ENCODE results near the gene GNAS-AS1. TPM values are rescaled to one million over a fixed set of nuclear protein-coding genes. Genes with fewer than 3 reads are reported as not detected.

Gene GNAS-AS1
- total and polyA plus RNA-seq, 2 donors, result 0.32 to 0.76 TPM

- peak in 6 of 9 donors; percentile 63 to 89 (median 76) for DNase-seq (ENCODE audit: low read depth in 6 of 9, low spot score in 9 of 9)
- peak overlapping the region; percentile 14 to 98 for H3K27ac ChIP-seq (ENCODE audit: low read depth in 1 of 2, low read length in 1 of 2)
- WGBS, result 52% methylated on average over 101 of the region's 101 CpGs
Observed at GRCh38 chr20:58888521-58889333, 38.0 kb upstream of the GNAS-AS1 start.

GRCh38 chr20:58888103-58888502, 37.4 kb upstream of the GNAS-AS1 start:
- DNase-seq (ENCODE audit: low read depth in 6 of 9, low spot score in 9 of 9), result no peak
- Histone ChIP-seq H3K4me1 (ENCODE audit: control insufficient read depth in 2 of 2, insufficient read depth in 2 of 2, low read length in 2 of 2) (peaks cover 0 to 5% of the 10 kb centered on the region in 2 donors), H3K27me3 (ENCODE audit: control insufficient read depth in 2 of 2, insufficient read depth in 1 of 2, low read length in 1 of 2) (no peaks in the 10 kb centered on the region), H3K9me3 (ENCODE audit: control insufficient read depth in 2 of 2, insufficient read depth in 1 of 2, low read length in 1 of 2) (peaks cover 0 to 5% of the 10 kb centered on the region in 2 donors), H3K36me3 (ENCODE audit: control insufficient read depth in 2 of 2, insufficient read depth in 2 of 2, low read length in 1 of 2) (no peaks in the 10 kb centered on the region), H3K27ac (ENCODE audit: low read depth in 1 of 2, low read length in 1 of 2) (peak overlapping the region in 1 of 2 donors; percentile 14), H3K4me3 (ENCODE audit: low read length in 2 of 2) (peak overlapping the region; percentile 67 to 98)
- WGBS, result 65% methylated on average over 12 of the region's 12 CpGs

More at GRCh38 chr20:58888521-58889333, 38.0 kb upstream of the GNAS-AS1 start:
- H3K27me3 ChIP-seq (ENCODE audit: control insufficient read depth in 2 of 2, insufficient read depth in 1 of 2, low read length in 1 of 2), result no peaks in the 10 kb centered on the region
- H3K4me1 ChIP-seq (ENCODE audit: control insufficient read depth in 2 of 2, insufficient read depth in 2 of 2, low read length in 2 of 2), result peaks cover 1 to 6% of the 10 kb centered on the region in 2 donors
- H3K9me3 ChIP-seq (ENCODE audit: control insufficient read depth in 2 of 2, insufficient read depth in 1 of 2, low read length in 1 of 2), result peaks cover 0 to 5% of the 10 kb centered on the region in 2 donors
- H3K4me3 ChIP-seq (ENCODE audit: low read length in 2 of 2), result peak overlapping the region; percentile 67 to 98
- no peaks in the 10 kb centered on the region for H3K36me3 ChIP-seq (ENCODE audit: control insufficient read depth in 2 of 2, insufficient read depth in 2 of 2, low read length in 1 of 2)

GRCh38 chr20:58886546-58886945, 35.8 kb upstream of the GNAS-AS1 start:
- Histone ChIP-seq H3K36me3 (ENCODE audit: control insufficient read depth in 2 of 2, insufficient read depth in 2 of 2, low read length in 1 of 2) (no peaks in the 10 kb centered on the region), H3K27ac (ENCODE audit: low read depth in 1 of 2, low read length in 1 of 2) (no peak overlapping the region), H3K9me3 (ENCODE audit: control insufficient read depth in 2 of 2, insufficient read depth in 1 of 2, low read length in 1 of 2) (peaks cover 0 to 5% of the 10 kb centered on the region in 2 donors), H3K4me3 (ENCODE audit: low read length in 2 of 2) (no peak overlapping the region), H3K4me1 (ENCODE audit: control insufficient read depth in 2 of 2, insufficient read depth in 2 of 2, low read length in 2 of 2) (peaks cover 0 to 5% of the 10 kb centered on the region in 2 donors), H3K27me3 (ENCODE audit: control insufficient read depth in 2 of 2, insufficient read depth in 1 of 2, low read length in 1 of 2) (no peaks in the 10 kb centered on the region)
- no peak for DNase-seq (ENCODE audit: low read depth in 6 of 9, low spot score in 9 of 9)

- DNase-seq (ENCODE audit: low read depth in 6 of 9, low spot score in 9 of 9), result no peak
- Histone ChIP-seq H3K27me3 (ENCODE audit: control insufficient read depth in 2 of 2, insufficient read depth in 1 of 2, low read length in 1 of 2) (no peaks in the 10 kb centered on the region), H3K36me3 (ENCODE audit: control insufficient read depth in 2 of 2, insufficient read depth in 2 of 2, low read length in 1 of 2) (no peaks in the 10 kb centered on the region), H3K27ac (ENCODE audit: low read depth in 1 of 2, low read length in 1 of 2) (no peak overlapping the region), H3K4me3 (ENCODE audit: low read length in 2 of 2) (no peak overlapping the region), H3K4me1 (ENCODE audit: control insufficient read depth in 2 of 2, insufficient read depth in 2 of 2, low read length in 2 of 2) (peaks cover 0 to 4% of the 10 kb centered on the region in 2 donors), H3K9me3 (ENCODE audit: control insufficient read depth in 2 of 2, insufficient read depth in 1 of 2, low read length in 1 of 2) (peaks cover 0 to 5% of the 10 kb centered on the region in 2 donors)
- 59% methylated on average over 3 of the region's 3 CpGs for WGBS
Observed at GRCh38 chr20:58884966-58885365, 34.3 kb upstream of the GNAS-AS1 start.

GRCh38 chr20:58883241-58883691, 32.6 kb upstream of the GNAS-AS1 start:
- Histone ChIP-seq H3K27ac (ENCODE audit: low read depth in 1 of 2, low read length in 1 of 2) (no peak overlapping the region), H3K4me3 (ENCODE audit: low read length in 2 of 2) (no peak overlapping the region), H3K36me3 (ENCODE audit: control insufficient read depth in 2 of 2, insufficient read depth in 2 of 2, low read length in 1 of 2) (no peaks in the 10 kb centered on the region), H3K27me3 (ENCODE audit: control insufficient read depth in 2 of 2, insufficient read depth in 1 of 2, low read length in 1 of 2) (no peaks in the 10 kb centered on the region), H3K4me1 (ENCODE audit: control insufficient read depth in 2 of 2, insufficient read depth in 2 of 2, low read length in 2 of 2) (peaks cover 0 to 3% of the 10 kb centered on the region in 2 donors), H3K9me3 (ENCODE audit: control insufficient read depth in 2 of 2, insufficient read depth in 1 of 2, low read length in 1 of 2) (peaks cover 0 to 2% of the 10 kb centered on the region in 2 donors)
- 94% methylated on average over 9 of the region's 9 CpGs for WGBS
- no peak for DNase-seq (ENCODE audit: low read depth in 6 of 9, low spot score in 9 of 9)

DNA sequence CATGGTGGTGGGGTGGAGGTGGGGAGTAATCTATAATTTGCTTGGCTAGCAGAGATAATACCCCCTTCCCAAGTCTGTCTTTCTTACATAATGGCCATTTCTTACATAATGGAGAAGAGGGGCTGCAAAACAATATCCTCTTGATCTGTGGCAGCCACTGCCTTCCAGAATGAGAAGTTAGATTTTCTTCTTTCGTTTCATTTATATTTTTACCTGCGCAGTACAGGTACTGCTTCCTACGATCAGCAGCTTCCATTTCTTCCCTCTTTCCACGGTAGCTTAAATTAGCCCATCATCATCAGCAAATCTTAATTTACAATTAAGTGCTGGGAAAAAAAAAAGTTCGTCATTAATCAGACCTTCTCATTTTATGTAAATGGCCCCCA, 32.0 kb upstream of the GNAS-AS1 start:
- H3K27ac ChIP-seq (ENCODE audit: low read depth in 1 of 2, low read length in 1 of 2), result no peak overlapping the region
- WGBS, result 96% methylated on average over 5 of the region's 5 CpGs
- H3K4me3 ChIP-seq (ENCODE audit: low read length in 2 of 2), result no peak overlapping the region
- peaks cover 0 to 9% of the 10 kb centered on the region in 2 donors for H3K4me1 ChIP-seq (ENCODE audit: control insufficient read depth in 2 of 2, insufficient read depth in 2 of 2, low read length in 2 of 2)
- no peaks in the 10 kb centered on the region for H3K36me3 ChIP-seq (ENCODE audit: control insufficient read depth in 2 of 2, insufficient read depth in 2 of 2, low read length in 1 of 2)
- H3K9me3 ChIP-seq (ENCODE audit: control insufficient read depth in 2 of 2, insufficient read depth in 1 of 2, low read length in 1 of 2), result no peaks in the 10 kb centered on the region
- DNase-seq (ENCODE audit: low read depth in 6 of 9, low spot score in 9 of 9), result no peak
- no peaks in the 10 kb centered on the region for H3K27me3 ChIP-seq (ENCODE audit: control insufficient read depth in 2 of 2, insufficient read depth in 1 of 2, low read length in 1 of 2)

DNA sequence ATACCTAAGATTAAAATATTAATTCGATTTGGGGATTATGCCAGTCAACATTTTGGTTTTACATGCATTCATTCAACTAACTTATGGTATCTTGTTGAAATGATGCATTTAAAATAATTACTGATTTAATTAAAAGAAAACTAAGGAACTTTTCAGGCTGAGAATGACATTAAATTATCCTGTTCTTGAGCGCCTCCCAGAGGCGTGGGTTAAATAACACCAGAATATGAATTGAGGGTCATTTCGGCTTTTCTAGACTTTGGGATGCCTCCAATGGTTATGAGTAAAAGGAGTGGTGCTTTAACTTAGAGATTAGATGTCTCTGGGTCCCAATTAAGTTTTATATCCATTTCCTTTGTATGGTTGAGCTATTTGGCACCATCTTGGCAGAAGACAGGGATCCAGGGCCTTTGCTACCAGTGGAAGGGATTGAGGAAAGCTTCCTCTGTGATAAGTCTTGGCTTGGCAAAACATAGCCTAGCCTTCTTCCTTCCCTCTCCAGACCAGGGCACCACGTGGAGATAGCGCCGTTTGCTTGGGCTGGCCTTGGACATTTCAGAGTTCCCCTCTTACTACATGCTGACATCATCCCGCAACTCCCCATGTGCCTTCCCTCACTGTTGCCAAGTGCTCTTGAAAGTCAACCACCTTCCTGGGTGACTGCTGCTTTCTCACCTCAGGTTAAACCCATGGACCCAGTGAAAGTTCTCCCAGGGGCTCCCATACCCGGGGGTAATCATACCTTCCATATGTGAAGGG, 30.5 kb upstream of the GNAS-AS1 start:
- no peaks in the 10 kb centered on the region for H3K9me3 ChIP-seq (ENCODE audit: control insufficient read depth in 2 of 2, insufficient read depth in 1 of 2, low read length in 1 of 2)
- H3K4me1 ChIP-seq (ENCODE audit: control insufficient read depth in 2 of 2, insufficient read depth in 2 of 2, low read length in 2 of 2), result peaks cover 0 to 19% of the 10 kb centered on the region in 2 donors
- H3K4me3 ChIP-seq (ENCODE audit: low read length in 2 of 2), result no peak overlapping the region
- WGBS, result 95% methylated on average over 9 of the region's 9 CpGs
- no peaks in the 10 kb centered on the region for H3K36me3 ChIP-seq (ENCODE audit: control insufficient read depth in 2 of 2, insufficient read depth in 2 of 2, low read length in 1 of 2)
- H3K27me3 ChIP-seq (ENCODE audit: control insufficient read depth in 2 of 2, insufficient read depth in 1 of 2, low read length in 1 of 2), result no peaks in the 10 kb centered on the region
- H3K27ac ChIP-seq (ENCODE audit: low read depth in 1 of 2, low read length in 1 of 2), result no peak overlapping the region
- DNase-seq (ENCODE audit: low read depth in 6 of 9, low spot score in 9 of 9), result no peak

DNA sequence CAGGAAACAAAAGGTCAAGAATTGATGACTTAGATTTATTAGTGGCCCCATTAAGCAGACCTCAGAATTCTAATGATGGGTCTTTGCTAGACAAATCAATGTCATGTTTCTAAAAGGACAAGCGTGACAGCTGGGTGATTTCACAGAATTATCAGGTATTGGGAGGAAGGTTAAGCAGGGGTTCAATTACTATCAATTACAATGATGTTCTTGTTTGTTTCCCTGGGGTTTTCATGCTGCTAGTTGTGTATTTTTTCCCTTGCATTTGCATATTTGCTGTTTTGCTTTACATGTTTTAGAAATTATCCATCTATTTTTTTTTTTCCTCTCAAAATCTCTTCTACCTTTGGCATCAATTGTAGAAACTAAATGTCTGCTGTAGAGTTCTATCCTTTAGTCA, 29.7 kb upstream of the GNAS-AS1 start:
- H3K9me3 ChIP-seq (ENCODE audit: control insufficient read depth in 2 of 2, insufficient read depth in 1 of 2, low read length in 1 of 2), result no peaks in the 10 kb centered on the region
- no peak overlapping the region for H3K4me3 ChIP-seq (ENCODE audit: low read length in 2 of 2)
- H3K27me3 ChIP-seq (ENCODE audit: control insufficient read depth in 2 of 2, insufficient read depth in 1 of 2, low read length in 1 of 2), result no peaks in the 10 kb centered on the region
- no peak for DNase-seq (ENCODE audit: low read depth in 6 of 9, low spot score in 9 of 9)
- H3K4me1 ChIP-seq (ENCODE audit: control insufficient read depth in 2 of 2, insufficient read depth in 2 of 2, low read length in 2 of 2), result peaks cover 0 to 19% of the 10 kb centered on the region in 2 donors
- no peak overlapping the region for H3K27ac ChIP-seq (ENCODE audit: low read depth in 1 of 2, low read length in 1 of 2)
- WGBS, result 97% methylated on average over 1 of the region's 1 CpG
- no peaks in the 10 kb centered on the region for H3K36me3 ChIP-seq (ENCODE audit: control insufficient read depth in 2 of 2, insufficient read depth in 2 of 2, low read length in 1 of 2)

DNA sequence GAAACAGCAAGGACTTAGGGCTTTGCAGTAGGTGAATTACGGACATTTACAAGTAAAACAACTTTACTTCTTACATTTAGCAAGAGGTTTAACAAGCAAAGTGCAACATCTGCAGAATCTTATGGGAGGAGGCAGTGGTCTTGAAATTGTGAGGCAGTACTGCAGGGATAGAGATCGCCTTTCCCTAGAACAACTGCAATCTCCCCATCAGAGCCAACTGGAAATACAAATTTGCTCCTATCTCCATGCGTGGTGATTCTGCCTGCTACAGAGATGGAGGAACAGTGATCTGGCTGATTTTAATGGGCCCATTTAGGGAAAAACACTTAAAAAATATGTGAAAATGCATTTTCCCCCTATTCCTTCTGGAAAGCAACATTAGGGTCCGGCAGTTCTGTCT, 27.7 kb upstream of the GNAS-AS1 start:
- H3K27me3 ChIP-seq (ENCODE audit: control insufficient read depth in 2 of 2, insufficient read depth in 1 of 2, low read length in 1 of 2), result no peaks in the 10 kb centered on the region
- peaks cover 0 to 19% of the 10 kb centered on the region in 2 donors for H3K4me1 ChIP-seq (ENCODE audit: control insufficient read depth in 2 of 2, insufficient read depth in 2 of 2, low read length in 2 of 2)
- WGBS, result 96% methylated on average over 4 of the region's 4 CpGs
- no peak overlapping the region for H3K4me3 ChIP-seq (ENCODE audit: low read length in 2 of 2)
- no peaks in the 10 kb centered on the region for H3K36me3 ChIP-seq (ENCODE audit: control insufficient read depth in 2 of 2, insufficient read depth in 2 of 2, low read length in 1 of 2)
- H3K9me3 ChIP-seq (ENCODE audit: control insufficient read depth in 2 of 2, insufficient read depth in 1 of 2, low read length in 1 of 2), result no peaks in the 10 kb centered on the region
- H3K27ac ChIP-seq (ENCODE audit: low read depth in 1 of 2, low read length in 1 of 2), result peak overlapping the region; percentile 1 to 63
- no peak for DNase-seq (ENCODE audit: low read depth in 6 of 9, low spot score in 9 of 9)
